ENCODE data around the gene RFC2. TPM values are rescaled to one million over a fixed set of nuclear protein-coding genes. Genes with fewer than 3 reads are reported as not detected.
A peak's percentile ranks its signal among the peaks of the same experiment; 100 is the strongest.

RFC2 gene
- total RNA-seq, 1 donor from 2014 or later = 12.4 TPM

DNA sequence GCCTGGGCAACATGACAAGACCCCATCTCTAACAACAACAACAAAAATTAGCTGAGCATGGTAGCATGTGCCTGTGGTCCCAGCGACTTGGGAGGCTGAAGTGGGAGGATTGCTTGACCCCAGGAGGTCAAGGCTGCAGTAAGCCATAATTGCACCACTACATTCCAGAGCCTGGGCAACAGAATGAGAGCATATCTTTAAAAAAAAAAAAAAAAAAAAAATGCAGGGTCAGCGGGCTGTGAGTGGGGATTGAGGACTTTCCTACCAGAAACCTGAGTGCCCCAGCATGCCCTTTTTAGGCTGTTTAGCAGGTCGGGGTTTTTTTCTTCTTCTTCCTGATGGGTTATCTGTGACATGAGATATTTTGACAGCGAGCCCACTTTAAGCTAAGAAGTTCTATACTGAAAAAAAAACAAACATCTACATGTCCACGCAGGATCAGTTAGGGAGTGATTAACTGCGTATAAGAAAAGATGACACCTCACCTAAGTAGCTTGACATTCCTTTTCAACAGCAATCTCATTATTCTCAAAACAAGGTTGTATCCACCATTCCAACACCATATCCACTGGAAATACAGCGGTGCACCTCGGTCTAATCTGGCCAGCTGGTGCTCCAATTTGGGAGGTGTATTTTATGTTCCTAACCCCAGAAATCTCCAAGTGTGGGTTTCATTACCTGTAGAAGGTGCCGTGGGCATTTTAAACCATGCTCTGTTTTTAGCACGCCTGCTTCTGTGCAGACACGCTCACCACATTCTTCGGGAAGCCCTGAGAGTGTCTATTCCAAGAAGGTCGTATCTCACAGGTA is 13.8 kb upstream of the RFC2 start:
- DNase-seq (ENCODE audit: low read depth) = peak; percentile 46
- no peak for TF ChIP-seq CTCF (IDR thresholded peaks at IDR 0.05; ENCODE audit: insufficient read depth, low read length, severe bottlenecking)
- Histone ChIP-seq H3K36me3 (ENCODE audit: control insufficient read depth, insufficient read depth, low read length) (no peaks in the 10 kb centered on the region), H3K4me3 (ENCODE audit: low read depth, low read length) (no peak overlapping the region), H3K27me3 (ENCODE audit: control insufficient read depth, insufficient read depth, low read length) (no peaks in the 10 kb centered on the region)
- FAIRE-seq = no peak

GRCh38 chr7:74266191-74266963 is 12.2 kb upstream of the RFC2 start:
- Histone ChIP-seq H3K27me3 (ENCODE audit: control insufficient read depth, insufficient read depth, low read length) (no peaks in the 10 kb centered on the region), H3K4me3 (ENCODE audit: low read depth, low read length) (no peak overlapping the region), H3K36me3 (ENCODE audit: control insufficient read depth, insufficient read depth, low read length) (no peaks in the 10 kb centered on the region)
- TF ChIP-seq CTCF (IDR thresholded peaks at IDR 0.05; ENCODE audit: insufficient read depth, low read length, severe bottlenecking) = no peak
- FAIRE-seq = no peak
- DNase-seq (ENCODE audit: low read depth) = no peak

- H3K27me3 ChIP-seq (ENCODE audit: control insufficient read depth, insufficient read depth, low read length) = no peaks in the 10 kb centered on the region
- no peaks in the 10 kb centered on the region for H3K36me3 ChIP-seq (ENCODE audit: control insufficient read depth, insufficient read depth, low read length)
- H3K4me3 ChIP-seq (ENCODE audit: low read depth, low read length) = no peak overlapping the region
- DNase-seq (ENCODE audit: low read depth) (no peak), FAIRE-seq (no peak)
- TF ChIP-seq CTCF (IDR thresholded peaks at IDR 0.05; ENCODE audit: insufficient read depth, low read length, severe bottlenecking) = no peak
These were observed 9.4 kb upstream of the RFC2 start for GRCh38 chr7:74263399-74264120.

DNA sequence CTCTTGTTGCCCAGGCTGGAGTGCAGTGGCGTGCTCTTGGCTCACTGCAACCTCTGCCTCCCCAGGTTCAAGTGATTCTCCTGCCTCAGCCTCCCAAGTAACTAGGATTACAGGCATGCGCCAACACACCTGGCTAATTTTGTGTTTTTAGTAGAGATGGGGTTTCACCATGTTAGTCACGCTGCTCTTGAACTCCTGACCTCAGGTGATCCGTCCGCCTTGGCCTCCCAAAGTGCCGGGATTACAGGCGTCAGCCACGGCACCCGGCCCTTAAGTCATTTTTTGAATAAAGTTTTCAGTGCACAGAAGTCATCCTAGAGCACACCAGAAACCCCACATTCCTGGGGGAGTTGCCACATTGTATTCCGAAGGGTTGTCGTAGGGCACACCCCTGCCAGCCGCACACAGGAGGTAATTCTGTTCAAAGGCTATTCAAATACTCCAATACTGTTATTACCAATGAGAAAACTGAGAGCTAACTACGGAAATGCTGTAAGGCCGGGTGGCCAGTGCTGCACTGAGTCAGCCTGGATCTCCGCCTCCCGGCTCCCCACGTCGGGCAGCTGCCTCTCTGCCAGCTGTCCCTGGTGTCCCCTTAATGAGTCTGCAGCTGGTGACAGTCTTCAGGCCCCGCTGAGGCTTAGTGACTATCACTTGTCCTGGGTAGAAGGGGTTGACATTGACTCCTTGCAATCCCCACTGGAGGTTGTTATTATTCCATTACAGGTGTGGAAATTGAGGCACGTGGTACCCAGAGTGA is 8.6 kb upstream of the RFC2 start:
- Histone ChIP-seq H3K4me3 (ENCODE audit: low read depth, low read length) (no peak overlapping the region), H3K36me3 (ENCODE audit: control insufficient read depth, insufficient read depth, low read length) (no peaks in the 10 kb centered on the region), H3K27me3 (ENCODE audit: control insufficient read depth, insufficient read depth, low read length) (no peaks in the 10 kb centered on the region)
- no peak for TF ChIP-seq CTCF (IDR thresholded peaks at IDR 0.05; ENCODE audit: insufficient read depth, low read length, severe bottlenecking)
- no peak for FAIRE-seq
- DNase-seq (ENCODE audit: low read depth) = no peak

- no peaks in the 10 kb centered on the region for H3K36me3 ChIP-seq (ENCODE audit: control insufficient read depth, insufficient read depth, low read length)
- TF ChIP-seq CTCF (IDR thresholded peaks at IDR 0.05; ENCODE audit: insufficient read depth, low read length, severe bottlenecking) = no peak
- DNase-seq (ENCODE audit: low read depth) (no peak), FAIRE-seq (no peak)
- no peaks in the 10 kb centered on the region for H3K27me3 ChIP-seq (ENCODE audit: control insufficient read depth, insufficient read depth, low read length)
- H3K4me3 ChIP-seq (ENCODE audit: low read depth, low read length) = no peak overlapping the region
These were observed 4.4 kb upstream of the RFC2 start for GRCh38 chr7:74258639-74259038.
